Medulla oblongata (tissue), 1 donor: ENCODE results near the gene VWA1.
"Not testable (repeated sequence)": the region's sequence is repeated elsewhere in the genome, so short reads cannot be mapped to it uniquely, and the experiment has no call there.

Experiments used
- DNase-seq: peaks from one replicate; pipeline ENCODE4 v3.0.0-alpha.2; 2015; ENCODE audit errors: extremely low spot score

The VWA1 gene

GRCh38 chr1:1484976-1485750 lies 49.7 kb downstream of the VWA1 start:
- not testable (repeated sequence) for DNase-seq

- DNase-seq, result not testable (repeated sequence)
Measured at GRCh38 chr1:1485755-1486317, 50.3 kb downstream of the VWA1 start.

DNA sequence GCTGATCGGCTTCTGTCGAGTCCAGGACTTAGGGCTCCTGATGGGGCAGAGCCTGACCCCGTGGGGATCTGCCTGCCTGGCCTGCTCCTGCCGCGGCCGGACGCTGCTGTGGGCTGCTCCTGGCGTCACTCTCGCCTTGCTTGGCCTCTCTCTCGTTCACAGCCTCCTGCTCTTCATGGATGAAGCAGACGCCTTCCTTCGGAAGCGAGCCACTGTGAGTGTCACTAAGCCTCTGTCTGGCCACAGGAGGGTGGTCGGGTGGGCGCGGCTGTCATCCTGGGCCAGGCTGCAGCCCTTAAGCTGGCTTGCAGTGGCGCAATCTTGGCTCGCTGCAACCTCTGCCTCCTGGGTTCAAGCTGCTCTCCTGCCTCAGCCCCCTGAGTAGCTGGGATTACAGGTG lies 52.2 kb downstream of the VWA1 start:
- DNase-seq, result no peak

GRCh38 chr1:1489231-1489630 lies 53.7 kb downstream of the VWA1 start:
- DNase-seq, result no peak

- no peak for DNase-seq
Measured at GRCh38 chr1:1489861-1490260, 54.4 kb downstream of the VWA1 start.

GRCh38 chr1:1490633-1491230 lies 55.2 kb downstream of the VWA1 start:
- no peak for DNase-seq

DNA sequence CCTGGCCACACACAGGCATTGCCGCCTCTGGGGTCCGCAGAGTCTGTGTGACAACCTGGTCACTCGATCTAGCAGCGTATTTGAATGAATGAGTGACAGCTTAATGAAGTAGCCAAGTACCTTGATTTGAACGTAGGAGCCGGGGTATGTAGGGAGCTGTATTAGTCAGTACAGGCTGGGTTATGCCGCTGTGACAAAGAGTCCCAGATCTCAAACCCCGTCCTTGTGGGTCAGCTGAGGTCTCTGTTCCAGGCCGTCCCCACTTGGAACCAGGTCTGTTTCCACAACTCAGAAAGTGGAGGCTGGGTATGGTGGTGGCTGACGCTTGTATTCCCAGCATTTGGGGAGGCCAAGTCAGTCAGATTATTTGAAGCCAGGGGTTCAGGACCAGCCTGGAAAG lies 56.1 kb downstream of the VWA1 start:
- DNase-seq, result no peak
